Measurements from ENCODE around the gene MAP3K5. TPM values are rescaled to one million over a fixed set of nuclear protein-coding genes. Genes with fewer than 3 reads are reported as not detected.

Gene MAP3K5
- total and polyA plus RNA-seq, 2 of the 8 experiments (the other 6 are each of a cell fraction or from before 2014, with no cell fraction given) = 0.63 to 2.6 TPM

- TF ChIP-seq RBBP5 (IDR thresholded peaks at IDR 0.05; ENCODE audit: borderline replicate concordance, low read depth, low read length) = no peak
Measured at GRCh38 chr6:136767570-136768309, 24.5 kb downstream of the MAP3K5 start (continued).

Data from H1 (cell line).